ENCODE data around the gene PSMC3. TPM values are rescaled to one million over a fixed set of nuclear protein-coding genes. Genes with fewer than 3 reads are reported as not detected.

The PSMC3 gene
- total and polyA plus RNA-seq, 2 of the 13 experiments (the other 11 are each of a cell fraction or from before 2014, with no cell fraction given): 75.8 to 214 TPM

DNA sequence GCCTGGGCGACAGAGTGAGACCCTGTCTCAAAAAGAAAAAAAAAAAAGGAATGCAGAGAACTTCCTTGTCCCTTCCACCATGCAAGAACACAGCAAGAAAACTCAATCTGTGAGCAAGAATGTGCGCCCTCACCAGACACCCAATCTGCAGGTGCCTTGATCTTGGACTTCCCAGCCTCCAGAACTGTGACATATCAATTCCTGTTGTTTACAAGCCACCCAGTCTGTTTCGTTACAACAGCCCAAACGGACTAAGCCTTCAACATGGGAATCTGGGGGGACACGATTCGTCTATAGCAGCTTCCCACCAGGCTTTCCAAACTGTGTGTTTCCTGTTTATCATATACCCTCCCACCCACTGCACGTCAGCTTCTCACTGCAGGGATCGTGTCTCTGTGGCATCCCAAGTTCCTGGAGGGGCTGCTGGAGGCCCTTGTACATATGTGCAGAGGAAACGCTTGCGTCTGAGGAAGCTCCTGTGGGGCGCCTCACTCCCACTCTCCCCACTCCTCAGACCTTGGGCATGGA lies 11.0 kb upstream of the PSMC3 start (continued):
- TF ChIP-seq HMGXB4 (CRISPR knock-in tag; IDR thresholded peaks at IDR 0.05; ENCODE audit: borderline replicate concordance in 1 of 2, low read depth in 1 of 2) (0 out of 4 replicates have a peak, but pooled peaks of 1 of the 2 experiments have one; percentile 4), HOMEZ (CRISPR knock-in tag; IDR thresholded peaks at IDR 0.05; ENCODE audit: low read depth) (0 out of 2 replicates have a peak, but pooled peaks have one; percentile 47), ZNF564 (CRISPR knock-in tag; IDR thresholded peaks at IDR 0.05) (peak; percentile 100), PITX1 (CRISPR knock-in tag; IDR thresholded peaks at IDR 0.05) (no peak), SOX5 (CRISPR knock-in tag; IDR thresholded peaks at IDR 0.05; ENCODE audit: borderline replicate concordance) (no peak), SNAI1 (CRISPR knock-in tag; IDR thresholded peaks at IDR 0.05; ENCODE audit: borderline replicate concordance) (no peak), TBX2 (CRISPR knock-in tag; IDR thresholded peaks at IDR 0.05; ENCODE audit: borderline replicate concordance) (no peak), CHD4 (IDR thresholded peaks at IDR 0.05; ENCODE audit: borderline replicate concordance, low read length) (peak; percentile 37; the same call in 1 of the 2 replicates), ZNF160 (CRISPR knock-in tag; IDR thresholded peaks at IDR 0.05) (no peak), ZNF501 (CRISPR knock-in tag; IDR thresholded peaks at IDR 0.05) (peak; percentile 5; the same call in 1 of the 2 replicates), MEIS1 (CRISPR knock-in tag; IDR thresholded peaks at IDR 0.05; ENCODE audit: borderline replicate concordance) (no peak), ZNF546 (CRISPR knock-in tag; conservative IDR thresholded peaks at IDR 0.05) (no peak), ZNF883 (CRISPR knock-in tag; IDR thresholded peaks at IDR 0.05; ENCODE audit: not compliant biosample characterization) (no peak), KLF11 (CRISPR knock-in tag; IDR thresholded peaks at IDR 0.05) (no peak), ZFP37 (CRISPR knock-in tag; IDR thresholded peaks at IDR 0.05; ENCODE audit: borderline replicate concordance) (no peak), LCORL (IDR thresholded peaks at IDR 0.05) (no peak), LCORL (CRISPR knock-in tag; IDR thresholded peaks at IDR 0.05) (no peak), PAWR (CRISPR knock-in tag; IDR thresholded peaks at IDR 0.05; ENCODE audit: borderline replicate concordance) (no peak), NPAS2 (CRISPR knock-in tag; IDR thresholded peaks at IDR 0.05; ENCODE audit: borderline replicate concordance) (no peak), GTF3A (CRISPR knock-in tag; conservative IDR thresholded peaks at IDR 0.05) (no peak)
